ENCODE data around the gene SOWAHD. TPM values are rescaled to one million over a fixed set of nuclear protein-coding genes. Genes with fewer than 3 reads are reported as not detected.
A peak's percentile ranks its signal among the peaks of the same experiment; 100 is the strongest.

Gene SOWAHD
- polyA plus RNA-seq, 1 experiment, result 0.25 TPM

DNA sequence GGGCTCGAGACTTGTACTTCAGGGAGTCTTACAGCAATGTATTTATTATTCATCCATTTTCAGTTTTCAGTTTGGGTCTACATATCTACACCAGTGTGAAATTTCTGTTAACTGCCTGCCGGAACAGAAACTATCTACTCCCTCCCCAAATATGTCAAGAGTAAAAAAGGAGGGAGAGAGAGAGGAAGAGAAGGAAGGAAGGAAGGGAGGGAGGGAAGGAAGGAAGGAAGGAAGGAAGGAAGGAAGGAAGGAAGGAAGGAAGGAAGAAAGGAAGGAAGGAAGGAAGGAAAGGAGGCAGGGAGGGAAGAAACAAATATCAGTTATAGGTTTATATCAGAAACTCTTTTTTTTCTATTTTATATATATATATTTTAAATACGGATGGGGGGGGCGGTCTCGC, 20.4 kb downstream of the SOWAHD start:
- Histone ChIP-seq H3K27ac (ENCODE audit: low read depth, low read length) (no peak overlapping the region), H3K4me3 (ENCODE audit: low read depth, low read length) (no peak overlapping the region), H3K9me3 (ENCODE audit: control insufficient read depth, insufficient read depth, low read length) (no peaks in the 10 kb centered on the region), H3K27me3 (ENCODE audit: control insufficient read depth, insufficient read depth, low read length) (no peaks in the 10 kb centered on the region)
- no peak for TF ChIP-seq CTCF (IDR thresholded peaks at IDR 0.05; ENCODE audit: low read depth, low read length)
- CTCF ChIA-PET, result interaction anchor here (1.6 kb wide), 1 partner anchor 169 kb away, joined by 5 read pairs; no protein-coding TSS in a partner anchor
- no peak for DNase-seq (ENCODE audit: low read depth, low spot score)
- POLR2A ChIA-PET, result interaction anchor here (1.2 kb wide), 1 partner anchor 12 kb away, joined by 3 read pairs; the partner anchor contains the start of gene RPL39

GRCh38 chrX:119783026-119783425, 24.6 kb downstream of the SOWAHD start:
- TF ChIP-seq CTCF (IDR thresholded peaks at IDR 0.05; ENCODE audit: low read depth, low read length), result no peak
- no peak overlapping the region for H3K4me3 ChIP-seq (ENCODE audit: low read depth, low read length)
- no peak for DNase-seq (ENCODE audit: low read depth, low spot score)
- no peaks in the 10 kb centered on the region for H3K27me3 ChIP-seq (ENCODE audit: control insufficient read depth, insufficient read depth, low read length)
- no peak overlapping the region for H3K27ac ChIP-seq (ENCODE audit: low read depth, low read length)
- no peaks in the 10 kb centered on the region for H3K9me3 ChIP-seq (ENCODE audit: control insufficient read depth, insufficient read depth, low read length)
- ChIA-PET CTCF (interaction anchor here (1.0 kb wide), 1 partner anchor 173 kb away, joined by 3 read pairs; no protein-coding TSS in a partner anchor), POLR2A (no interaction called here)

GRCh38 chrX:119784747-119785446, 26.5 kb downstream of the SOWAHD start:
- Histone ChIP-seq H3K27me3 (ENCODE audit: control insufficient read depth, insufficient read depth, low read length) (no peaks in the 10 kb centered on the region), H3K4me3 (ENCODE audit: low read depth, low read length) (no peak overlapping the region), H3K27ac (ENCODE audit: low read depth, low read length) (no peak overlapping the region), H3K9me3 (ENCODE audit: control insufficient read depth, insufficient read depth, low read length) (no peaks in the 10 kb centered on the region)
- DNase-seq (ENCODE audit: low read depth, low spot score), result no peak
- TF ChIP-seq CTCF (IDR thresholded peaks at IDR 0.05; ENCODE audit: low read depth, low read length), result peak; percentile 59
- ChIA-PET POLR2A (interaction anchor here (0.7 to 1.1 kb wide), 5 partner anchors 10 to 178 kb away, joined by 3 to 13 read pairs (median 4); partner anchors contain the start of genes SEPTIN6 and UPF3B), CTCF (interaction anchor here (0.6 to 1.1 kb wide), 8 partner anchors 23 to 271 kb away, joined by 3 to 5 read pairs (median 4); partner anchors contain the start of gene UPF3B)

- Histone ChIP-seq H3K4me3 (ENCODE audit: low read depth, low read length) (peak overlapping the region; percentile 75), H3K27ac (ENCODE audit: low read depth, low read length) (peak overlapping the region; percentile 75), H3K9me3 (ENCODE audit: control insufficient read depth, insufficient read depth, low read length) (no peaks in the 10 kb centered on the region), H3K27me3 (ENCODE audit: control insufficient read depth, insufficient read depth, low read length) (no peaks in the 10 kb centered on the region)
- no peak; the same call in 1 of the 2 replicates for TF ChIP-seq CTCF (IDR thresholded peaks at IDR 0.05; ENCODE audit: low read depth, low read length)
- ChIA-PET POLR2A (interaction anchor here (0.5 to 1.9 kb wide), 14 partner anchors 11 to 460 kb away, joined by 3 to 28 read pairs (median 4); partner anchors contain the start of genes NDUFA1, RNF113A, SOWAHD and UPF3B), CTCF (interaction anchor here (0.5 to 1.8 kb wide), 3 partner anchors 37 to 279 kb away, joined by 3 to 4 read pairs (median 3); partner anchors contain the start of gene UPF3B)
- DNase-seq (ENCODE audit: low read depth, low spot score), result no peak
Measured at GRCh38 chrX:119790977-119791436, 32.6 kb downstream of the SOWAHD start.
